ENCODE data around the gene SYNPO2L.
"Not testable (repeated sequence)": the region's sequence is repeated elsewhere in the genome, so short reads cannot be mapped to it uniquely, and the experiment has no call there.

The SYNPO2L gene

DNA sequence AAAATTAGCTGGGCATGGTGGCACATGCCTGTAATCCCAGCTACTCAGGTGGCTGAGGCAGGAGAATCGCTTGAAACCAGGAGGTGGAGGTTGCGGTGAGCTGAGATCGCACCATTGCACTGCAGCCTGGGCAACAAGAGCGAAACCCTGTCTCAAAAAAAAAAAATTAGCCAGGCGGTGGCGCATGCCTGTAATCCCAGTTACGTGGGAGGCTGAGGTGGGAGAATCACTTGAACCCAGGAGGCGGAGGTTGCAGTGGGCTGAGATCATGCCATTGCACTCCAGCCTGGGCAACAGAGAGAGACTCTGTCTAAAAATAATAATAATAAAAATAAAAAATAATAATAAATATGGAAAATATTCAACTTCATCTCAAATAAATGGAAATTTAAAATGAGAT lies 38.7 kb downstream of the SYNPO2L start:
- H4K8ac ChIP-seq (ENCODE audit: low read depth, low read length); H2AK5ac ChIP-seq (ENCODE audit: low read depth, low read length); H2BK120ac ChIP-seq (ENCODE audit: low read depth, low read length); H3K79me1 ChIP-seq (ENCODE audit: low read depth, low read length); H2BK15ac ChIP-seq (ENCODE audit: low read length); H2BK12ac ChIP-seq (ENCODE audit: low read length); H2BK5ac ChIP-seq (ENCODE audit: low read length); H2AFZ ChIP-seq (ENCODE audit: low read length); H3K4me1 ChIP-seq (ENCODE audit: control insufficient read depth in 2 of 2, insufficient read depth in 1 of 2, low read depth in 1 of 2, low read length in 2 of 2); H3K9me3 ChIP-seq (replicated peaks in 1 of 2; ENCODE audit: control insufficient read depth in 2 of 2, insufficient read depth in 1 of 2, low read depth in 1 of 2, low read length in 2 of 2); DNase-seq (ENCODE audit: low spot score); H3K18ac ChIP-seq (ENCODE audit: low read length); H3K14ac ChIP-seq (ENCODE audit: low read length); H3K27ac ChIP-seq (replicated peaks; ENCODE audit: low read length); H3K27me3 ChIP-seq (ENCODE audit: control insufficient read depth in 3 of 3, insufficient read depth in 3 of 3, low read depth in 1 of 3, low read length in 3 of 3); H3K9ac ChIP-seq (ENCODE audit: low read depth, low read length, poor library complexity); H3K4me2 ChIP-seq (ENCODE audit: insufficient read depth, low read length, poor library complexity, severe bottlenecking); H4K91ac ChIP-seq (ENCODE audit: low read depth, low read length, poor library complexity); H3K4ac ChIP-seq (ENCODE audit: low read length); H3K4me3 ChIP-seq (ENCODE audit: low read length in 2 of 2); H3K23ac ChIP-seq (ENCODE audit: low read depth, low read length, poor library complexity): not testable (repeated sequence)
- WGBS, 2 donors (ENCODE audit: extremely low coverage in 2 of 2, insufficient read length in 2 of 2, insufficient replicate concordance in 1 of 2), result no CpG with 5 or more reads among the region's 8 CpGs
- H3K36me3 ChIP-seq (replicated peaks in 1 of 2; ENCODE audit: control insufficient read depth in 2 of 2, insufficient read depth in 2 of 2, low read length in 2 of 2), result peaks cover 0 to 14% of the 10 kb centered on the region in 2 donors

DNA sequence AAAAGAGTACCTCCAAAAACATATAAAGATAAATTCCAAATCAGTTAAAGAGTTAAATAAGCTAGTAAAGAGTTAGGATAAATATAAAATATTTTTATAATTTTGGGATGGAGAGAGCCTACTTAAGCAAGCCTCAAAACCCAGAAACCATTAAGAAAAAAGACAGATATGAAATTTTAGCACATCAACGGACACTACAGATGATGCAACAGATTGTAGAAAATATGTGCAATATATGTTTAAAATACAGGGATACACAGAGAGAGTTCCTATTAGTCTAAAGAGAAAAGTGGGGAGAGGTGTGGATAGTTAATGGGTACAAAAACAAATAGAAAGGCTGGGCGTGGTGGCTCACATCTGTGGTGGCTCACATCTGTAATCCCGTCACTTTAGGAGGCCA lies 41.1 kb downstream of the SYNPO2L start:
- Histone ChIP-seq H3K18ac (ENCODE audit: low read length) (no peak overlapping the region), H3K14ac (ENCODE audit: low read length) (no peak overlapping the region), H2AFZ (ENCODE audit: low read length) (no peak overlapping the region), H3K36me3 (replicated peaks in 1 of 2; ENCODE audit: control insufficient read depth in 2 of 2, insufficient read depth in 2 of 2, low read length in 2 of 2) (peaks cover 0 to 12% of the 10 kb centered on the region in 2 donors), H4K8ac (ENCODE audit: low read depth, low read length) (no peak overlapping the region), H3K9ac (ENCODE audit: low read depth, low read length, poor library complexity) (no peak overlapping the region), H2BK15ac (ENCODE audit: low read length) (no peak overlapping the region), H2BK12ac (ENCODE audit: low read length) (no peak overlapping the region), H3K4me1 (ENCODE audit: control insufficient read depth in 2 of 2, insufficient read depth in 1 of 2, low read depth in 1 of 2, low read length in 2 of 2) (no peaks in the 10 kb centered on the region), H2BK5ac (ENCODE audit: low read length) (no peak overlapping the region), H2BK120ac (ENCODE audit: low read depth, low read length) (no peak overlapping the region), H4K91ac (ENCODE audit: low read depth, low read length, poor library complexity) (no peak overlapping the region), H3K79me1 (ENCODE audit: low read depth, low read length) (peaks cover 4% of the 10 kb centered on the region), H3K4me2 (ENCODE audit: insufficient read depth, low read length, poor library complexity, severe bottlenecking) (no peak overlapping the region), H3K23ac (ENCODE audit: low read depth, low read length, poor library complexity) (no peak overlapping the region), H3K4me3 (ENCODE audit: low read length in 2 of 2) (no peak overlapping the region), H3K4ac (ENCODE audit: low read length) (no peak overlapping the region), H2AK5ac (ENCODE audit: low read depth, low read length) (no peak overlapping the region), H3K27me3 (ENCODE audit: control insufficient read depth in 3 of 3, insufficient read depth in 3 of 3, low read depth in 1 of 3, low read length in 3 of 3) (no peaks in the 10 kb centered on the region), H3K27ac (replicated peaks; ENCODE audit: low read length) (no peak overlapping the region), H3K9me3 (replicated peaks in 1 of 2; ENCODE audit: control insufficient read depth in 2 of 2, insufficient read depth in 1 of 2, low read depth in 1 of 2, low read length in 2 of 2) (no peaks in the 10 kb centered on the region)
- DNase-seq (ENCODE audit: low spot score), result no peak
- WGBS, 2 donors (ENCODE audit: extremely low coverage in 2 of 2, insufficient read length in 2 of 2, insufficient replicate concordance in 1 of 2), result no CpG with 5 or more reads among the region's 3 CpGs

DNA sequence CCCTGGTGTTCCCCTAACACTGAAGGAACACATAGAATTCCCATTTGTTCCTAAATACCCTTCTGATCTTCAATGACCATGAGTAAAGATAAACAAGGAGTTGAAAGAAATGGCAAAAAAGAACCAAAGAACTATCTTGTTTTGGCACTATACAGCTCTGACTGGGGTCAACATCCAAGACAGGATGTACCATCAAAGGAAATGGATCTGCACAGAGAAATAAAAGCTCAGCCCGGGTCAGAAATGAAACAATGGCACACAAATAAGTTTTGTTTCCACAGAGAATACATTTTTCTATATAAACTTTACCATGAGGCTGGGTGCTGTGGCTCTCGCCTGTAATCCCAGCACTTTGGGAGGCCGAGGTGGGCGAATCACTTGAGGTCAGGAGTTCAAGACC lies 46.7 kb downstream of the SYNPO2L start:
- no peak overlapping the region for H3K18ac ChIP-seq (ENCODE audit: low read length)
- H3K79me1 ChIP-seq (ENCODE audit: low read depth, low read length), result no peaks in the 10 kb centered on the region
- no peak overlapping the region for H2BK12ac ChIP-seq (ENCODE audit: low read length)
- H3K14ac ChIP-seq (ENCODE audit: low read length), result no peak overlapping the region
- H3K4me2 ChIP-seq (ENCODE audit: insufficient read depth, low read length, poor library complexity, severe bottlenecking), result no peak overlapping the region
- no peaks in the 10 kb centered on the region for H3K9me3 ChIP-seq (replicated peaks in 1 of 2; ENCODE audit: control insufficient read depth in 2 of 2, insufficient read depth in 1 of 2, low read depth in 1 of 2, low read length in 2 of 2)
- no peak overlapping the region for H3K23ac ChIP-seq (ENCODE audit: low read depth, low read length, poor library complexity)
- no peak overlapping the region for H3K27ac ChIP-seq (replicated peaks; ENCODE audit: low read length)
- H3K4me3 ChIP-seq (ENCODE audit: low read length in 2 of 2), result no peak overlapping the region
- H3K4me1 ChIP-seq (ENCODE audit: control insufficient read depth in 2 of 2, insufficient read depth in 1 of 2, low read depth in 1 of 2, low read length in 2 of 2), result no peaks in the 10 kb centered on the region
- WGBS, 2 donors (ENCODE audit: extremely low coverage in 2 of 2, insufficient read length in 2 of 2, insufficient replicate concordance in 1 of 2), result no CpG with 5 or more reads among the region's 4 CpGs
- no peak overlapping the region for H3K4ac ChIP-seq (ENCODE audit: low read length)
- H4K91ac ChIP-seq (ENCODE audit: low read depth, low read length, poor library complexity), result no peak overlapping the region
- H3K9ac ChIP-seq (ENCODE audit: low read depth, low read length, poor library complexity), result no peak overlapping the region
- no peak for DNase-seq (ENCODE audit: low spot score)
- no peak overlapping the region for H2BK5ac ChIP-seq (ENCODE audit: low read length)
- H2AK5ac ChIP-seq (ENCODE audit: low read depth, low read length), result no peak overlapping the region
- H2BK120ac ChIP-seq (ENCODE audit: low read depth, low read length), result no peak overlapping the region
- no peak overlapping the region for H2BK15ac ChIP-seq (ENCODE audit: low read length)
- H2AFZ ChIP-seq (ENCODE audit: low read length), result no peak overlapping the region
- H4K8ac ChIP-seq (ENCODE audit: low read depth, low read length), result no peak overlapping the region
- peaks cover 3 to 24% of the 10 kb centered on the region in 2 donors for H3K36me3 ChIP-seq (replicated peaks in 1 of 2; ENCODE audit: control insufficient read depth in 2 of 2, insufficient read depth in 2 of 2, low read length in 2 of 2)
- H3K27me3 ChIP-seq (ENCODE audit: control insufficient read depth in 3 of 3, insufficient read depth in 3 of 3, low read depth in 1 of 3, low read length in 3 of 3), result no peaks in the 10 kb centered on the region

DNA sequence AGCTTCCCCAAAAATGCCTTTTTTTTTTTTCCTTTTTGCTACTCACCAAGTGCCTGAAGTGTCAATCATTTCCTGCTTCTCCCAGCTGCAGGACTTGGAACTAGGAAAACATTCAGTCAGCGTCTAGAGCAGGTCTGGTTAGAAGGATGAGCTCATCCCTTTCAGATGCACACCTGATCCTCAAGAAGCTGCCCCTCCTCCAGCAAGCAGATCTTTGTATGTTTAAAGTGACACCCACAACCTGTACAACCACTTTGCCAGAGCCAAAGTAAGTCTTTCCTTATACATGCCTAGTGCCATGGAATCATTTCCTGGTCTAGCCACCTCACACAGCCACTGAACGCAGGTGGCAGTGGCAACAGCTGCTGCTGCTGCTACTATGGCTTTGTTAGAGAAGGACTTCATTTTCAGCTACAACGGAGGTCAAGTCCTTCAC lies 54.3 kb downstream of the SYNPO2L start:
- Histone ChIP-seq H3K27me3 (ENCODE audit: control insufficient read depth in 3 of 3, insufficient read depth in 3 of 3, low read depth in 1 of 3, low read length in 3 of 3) (no peaks in the 10 kb centered on the region), H3K14ac (ENCODE audit: low read length) (no peak overlapping the region), H3K23ac (ENCODE audit: low read depth, low read length, poor library complexity) (no peak overlapping the region), H3K4me1 (ENCODE audit: control insufficient read depth in 2 of 2, insufficient read depth in 1 of 2, low read depth in 1 of 2, low read length in 2 of 2) (peaks cover 3 to 4% of the 10 kb centered on the region in 2 donors), H3K79me1 (ENCODE audit: low read depth, low read length) (no peaks in the 10 kb centered on the region), H2AFZ (ENCODE audit: low read length) (no peak overlapping the region), H2BK12ac (ENCODE audit: low read length) (no peak overlapping the region), H3K36me3 (replicated peaks in 1 of 2; ENCODE audit: control insufficient read depth in 2 of 2, insufficient read depth in 2 of 2, low read length in 2 of 2) (peaks cover 0 to 14% of the 10 kb centered on the region in 2 donors), H2AK5ac (ENCODE audit: low read depth, low read length) (no peak overlapping the region), H2BK15ac (ENCODE audit: low read length) (no peak overlapping the region), H3K9me3 (replicated peaks in 1 of 2; ENCODE audit: control insufficient read depth in 2 of 2, insufficient read depth in 1 of 2, low read depth in 1 of 2, low read length in 2 of 2) (no peaks in the 10 kb centered on the region), H3K27ac (replicated peaks; ENCODE audit: low read length) (no peak overlapping the region), H3K9ac (ENCODE audit: low read depth, low read length, poor library complexity) (no peak overlapping the region), H2BK120ac (ENCODE audit: low read depth, low read length) (no peak overlapping the region), H3K18ac (ENCODE audit: low read length) (no peak overlapping the region), H2BK5ac (ENCODE audit: low read length) (no peak overlapping the region), H3K4me3 (ENCODE audit: low read length in 2 of 2) (no peak overlapping the region), H4K8ac (ENCODE audit: low read depth, low read length) (no peak overlapping the region), H3K4ac (ENCODE audit: low read length) (no peak overlapping the region), H4K91ac (ENCODE audit: low read depth, low read length, poor library complexity) (no peak overlapping the region), H3K4me2 (ENCODE audit: insufficient read depth, low read length, poor library complexity, severe bottlenecking) (no peak overlapping the region)
- DNase-seq (ENCODE audit: low spot score), result no peak
- no CpG with 5 or more reads among the region's 3 CpGs for WGBS, 2 donors (ENCODE audit: extremely low coverage in 2 of 2, insufficient read length in 2 of 2, insufficient replicate concordance in 1 of 2)
